HEK293T (cell line): ENCODE results near the gene ERG.

Source experiments
- CTCF ChIA-PET: fragments of 350-600 bp; formaldehyde crosslinking; extraction: SDS; loops from one replicate; lab custom pipeline; 2021; ENCODE audit warnings: antibody characterized with exemption, inconsistent platforms; lab: Yijun Ruan, JAX
- POLR2A ChIA-PET: fragments of 350-600 bp; formaldehyde crosslinking; extraction: SDS; loops from one replicate; lab custom pipeline; 2020; ENCODE audit warnings: antibody characterized with exemption, inconsistent platforms; lab: Yijun Ruan, JAX
- DNase-seq: peaks from one replicate; pipeline ENCODE4 v3.0.0; 2012; ENCODE audit warnings: mixed read lengths; ENCODE audit errors: extremely low spot score
- ARNT ChIP-seq: fragments of 450-650 bp; IDR thresholded peaks from 2 replicates; pipeline ENCODE4 v1.6.1; 2017; ENCODE audit warnings: mild to moderate bottlenecking
- BHLHE40 ChIP-seq: fragments of 450-650 bp; IDR thresholded peaks from 2 replicates; pipeline ENCODE4 v1.6.1; 2016; ENCODE audit warnings: mild to moderate bottlenecking, moderate library complexity, borderline replicate concordance
- CTBP1 ChIP-seq: fragments of 450-650 bp; IDR thresholded peaks from 2 replicates; pipeline ENCODE4 v1.6.1; 2016; ENCODE audit warnings: borderline replicate concordance
- ELF4 ChIP-seq: fragments of 450-650 bp; IDR thresholded peaks from 2 replicates; pipeline ENCODE4 v1.6.1; 2017; ENCODE audit warnings: antibody characterized with exemption
- FOXA1 ChIP-seq: fragments of 450-650 bp; IDR thresholded peaks from 2 replicates; pipeline ENCODE4 v1.6.1; 2016; ENCODE audit warnings: mild to moderate bottlenecking
- FOXK2 ChIP-seq: fragments of 450-650 bp; IDR thresholded peaks from 2 replicates; pipeline ENCODE4 v1.6.1; 2016; ENCODE audit warnings: mild to moderate bottlenecking
- FOXM1 ChIP-seq: fragments of 450-650 bp; IDR thresholded peaks from 2 replicates; pipeline ENCODE4 v1.6.1; 2017; ENCODE audit warnings: mild to moderate bottlenecking, borderline replicate concordance
- HDGF ChIP-seq: fragments of 450-650 bp; IDR thresholded peaks from 2 replicates; pipeline ENCODE4 v1.6.1; 2017; ENCODE audit warnings: antibody characterized with exemption, borderline replicate concordance
- L3MBTL2 ChIP-seq: fragments of 450-650 bp; conservative IDR thresholded peaks from 2 replicates; pipeline ENCODE4 v1.6.1; 2016; ENCODE audit warnings: mild to moderate bottlenecking
- LEF1 ChIP-seq: fragments of 450-650 bp; IDR thresholded peaks from 2 replicates; pipeline ENCODE4 v1.6.1; 2017; ENCODE audit warnings: mild to moderate bottlenecking, borderline replicate concordance
- NFRKB ChIP-seq: fragments of 450-650 bp; IDR thresholded peaks from 2 replicates; pipeline ENCODE4 v1.6.1; 2016; ENCODE audit warnings: mild to moderate bottlenecking, moderate library complexity
- PKNOX1 ChIP-seq: fragments of 450-650 bp; IDR thresholded peaks from 2 replicates; pipeline ENCODE4 v1.6.1; 2016
- SP1 ChIP-seq: fragments of 450-650 bp; IDR thresholded peaks from 2 replicates; pipeline ENCODE4 v1.6.1; 2017
- SUZ12 ChIP-seq: fragments of 450-650 bp; IDR thresholded peaks from 2 replicates; pipeline ENCODE4 v1.6.1; 2016; ENCODE audit warnings: mild to moderate bottlenecking
- TARDBP ChIP-seq: fragments of 450-650 bp; IDR thresholded peaks from 2 replicates; pipeline ENCODE4 v1.6.1; 2016
- ZNF384 ChIP-seq: fragments of 450-650 bp; IDR thresholded peaks from 2 replicates; pipeline ENCODE4 v1.6.1; 2016

ERG gene

GRCh38 chr21:38409907-38410306 lies 88.4 kb downstream of the ERG start:
- DNase-seq: no peak
- ChIA-PET CTCF (no interaction called here), POLR2A (no interaction called here)
- no peak for TF ChIP-seq TARDBP

- POLR2A ChIA-PET: no interaction called here
- TF ChIP-seq NFRKB (no peak), ELF4 (no peak), BHLHE40 (no peak), L3MBTL2 (no peak), FOXM1 (no peak), FOXA1 (no peak), FOXK2 (no peak), SP1 (no peak), SUZ12 (no peak), HDGF (no peak), PKNOX1 (no peak), CTBP1 (no peak), TARDBP (no peak), LEF1 (no peak), ZNF384 (no peak)
- CTCF ChIA-PET: no interaction called here
- no peak for DNase-seq
These were observed 94.1 kb downstream of the ERG start for GRCh38 chr21:38404177-38404576.

GRCh38 chr21:38402795-38403194 lies 95.5 kb downstream of the ERG start:
- no peak for TF ChIP-seq NFRKB
- TF ChIP-seq ZNF384: no peak
- TF ChIP-seq FOXA1: no peak
- TF ChIP-seq TARDBP: no peak
- TF ChIP-seq LEF1: no peak
- no peak for TF ChIP-seq PKNOX1
- no peak for TF ChIP-seq CTBP1
- TF ChIP-seq FOXK2: no peak
- TF ChIP-seq SUZ12: no peak
- no peak for TF ChIP-seq SP1
- no peak for TF ChIP-seq ARNT
- no peak for TF ChIP-seq FOXM1
- CTCF ChIA-PET: no interaction called here
- POLR2A ChIA-PET: no interaction called here
- no peak for DNase-seq

GRCh38 chr21:38402291-38402690 lies 96.0 kb downstream of the ERG start:
- no peak for DNase-seq

DNA sequence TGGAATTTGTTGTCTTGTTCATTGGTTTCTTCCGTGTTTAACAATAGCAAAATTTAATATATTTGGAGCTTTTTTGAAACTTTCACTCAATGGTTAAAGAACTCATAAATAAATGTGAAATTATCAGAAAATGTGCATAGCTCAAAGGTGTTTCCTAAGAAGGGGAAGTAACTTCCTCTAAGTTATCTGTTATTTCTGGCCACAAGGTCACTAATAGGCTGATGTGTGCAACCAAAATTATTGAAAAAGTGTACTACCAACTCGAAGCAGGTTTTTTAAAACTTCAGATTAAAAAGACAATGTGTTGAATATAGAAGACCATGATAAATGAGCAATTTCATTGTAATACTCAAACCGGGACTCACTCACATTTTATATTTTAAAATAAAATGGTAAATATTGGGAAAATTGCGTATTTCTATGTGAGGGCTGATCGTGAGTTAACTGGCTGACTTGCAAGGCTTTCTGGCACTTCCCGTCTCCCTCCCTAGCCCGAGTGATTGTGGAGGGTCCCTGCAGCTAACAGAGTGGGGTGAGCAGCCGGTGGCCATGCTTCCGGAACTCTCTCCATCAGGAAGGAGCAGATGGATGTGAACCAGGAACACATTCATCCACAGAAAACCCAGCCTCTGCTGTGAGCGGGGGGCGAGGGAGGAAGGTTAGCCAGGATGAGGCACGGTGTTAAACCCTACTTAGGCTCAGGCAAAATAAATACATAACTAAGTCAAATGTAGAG lies 96.9 kb downstream of the ERG start:
- DNase-seq: no peak
- POLR2A ChIA-PET: no interaction called here
- TF ChIP-seq PKNOX1: no peak
- TF ChIP-seq ELF4: no peak
- TF ChIP-seq L3MBTL2: no peak
- TF ChIP-seq FOXM1: no peak
- no peak for TF ChIP-seq BHLHE40
- no peak for TF ChIP-seq SP1
- TF ChIP-seq TARDBP: no peak
- TF ChIP-seq HDGF: no peak
- TF ChIP-seq FOXA1: no peak
- TF ChIP-seq ARNT: no peak
- no peak for TF ChIP-seq LEF1
- no peak for TF ChIP-seq SUZ12
- TF ChIP-seq CTBP1: no peak
- TF ChIP-seq ZNF384: no peak
- TF ChIP-seq FOXK2: no peak
- TF ChIP-seq NFRKB: no peak
- CTCF ChIA-PET: no interaction called here

More at GRCh38 chr21:38402291-38402690, 96.0 kb downstream of the ERG start:
- ChIA-PET CTCF (no interaction called here), POLR2A (no interaction called here)
- no peak for TF ChIP-seq FOXM1
- no peak for TF ChIP-seq ELF4
- TF ChIP-seq BHLHE40: no peak

GRCh38 chr21:38400195-38400919 lies 97.9 kb downstream of the ERG start:
- no peak for DNase-seq
- no peak for TF ChIP-seq ARNT
- ChIA-PET POLR2A (no interaction called here), CTCF (interaction anchor here (1.5 kb wide), 1 partner anchor 48 kb away, joined by 4 read pairs; no protein-coding TSS in a partner anchor)
